Astrocyte (in vitro differentiated cells and primary cell): ENCODE measurements around the gene CDKAL1. TPM values are rescaled to one million over a fixed set of nuclear protein-coding genes. Genes with fewer than 3 reads are reported as not detected.

Source experiments
- DNase-seq: peaks from one replicate; pipeline ENCODE4 v3.0.0-alpha.2; 2010; ENCODE audit warnings: low read depth
- FAIRE-seq: peaks from 2 replicates; lab custom pipeline; 2011; peaks lifted over from hg19 to GRCh38; lab: Jason Lieb, UNC
- H2AFZ ChIP-seq: 2 replicates; pipeline ENCODE4 v1.6.0; 2012; ENCODE audit warnings: low read depth, low read length, inconsistent platforms
- H3K27ac ChIP-seq: 2 replicates; pipeline ENCODE4 v1.5.1; 2011; ENCODE audit warnings: low read depth, low read length, inconsistent platforms
- H3K27me3 ChIP-seq: 2 replicates; pipeline ENCODE4 v1.6.0; 2011; ENCODE audit warnings: low read length, inconsistent platforms; ENCODE audit not compliant: insufficient read depth
- H3K36me3 ChIP-seq: 2 replicates; pipeline ENCODE4 v1.5.1; 2011; ENCODE audit warnings: low read length, inconsistent platforms; ENCODE audit not compliant: insufficient read depth
- H3K4me1 ChIP-seq: 2 replicates; pipeline ENCODE4 v1.5.1; 2011; ENCODE audit warnings: low read length, inconsistent platforms; ENCODE audit not compliant: insufficient read depth
- H3K4me2 ChIP-seq: 2 replicates; pipeline ENCODE4 v1.6.0; 2012; ENCODE audit warnings: low read length, inconsistent platforms
- H3K4me3 ChIP-seq: 2 replicates; pipeline ENCODE4 v1.5.1; 2011; ENCODE audit warnings: low read depth, mild to moderate bottlenecking, low read length, inconsistent platforms; ENCODE audit not compliant: insufficient read depth
- H3K79me2 ChIP-seq: 2 replicates; pipeline ENCODE4 v1.6.0; 2012; ENCODE audit warnings: mild to moderate bottlenecking, low read length, inconsistent platforms; ENCODE audit not compliant: insufficient read depth
- H3K9ac ChIP-seq: 2 replicates; pipeline ENCODE4 v1.6.0; 2012; ENCODE audit warnings: mild to moderate bottlenecking, low read length, inconsistent platforms
- H3K9me3 ChIP-seq: 2 replicates; pipeline ENCODE4 v1.5.1; 2012; ENCODE audit warnings: low read depth, mild to moderate bottlenecking, low read length, inconsistent platforms; ENCODE audit not compliant: insufficient read depth
- H4K20me1 ChIP-seq: 2 replicates; pipeline ENCODE4 v1.6.0; 2012; ENCODE audit warnings: low read length, inconsistent platforms; ENCODE audit not compliant: insufficient read depth
- H3K27ac Mint-ChIP-seq: one replicate; pipeline ENCODE4 v1.8.0; 2021; ENCODE audit warnings: mild to moderate bottlenecking, mixed read lengths; ENCODE audit not compliant: unreplicated experiment
- H3K27me3 Mint-ChIP-seq: one replicate; pipeline ENCODE4 v1.8.0; 2021; ENCODE audit warnings: low read depth, mixed read lengths; ENCODE audit not compliant: unreplicated experiment
- H3K36me3 Mint-ChIP-seq: one replicate; pipeline ENCODE4 v1.8.0; 2021; ENCODE audit warnings: low read depth, mixed read lengths; ENCODE audit not compliant: unreplicated experiment
- H3K4me1 Mint-ChIP-seq: one replicate; pipeline ENCODE4 v1.8.0; 2021; ENCODE audit warnings: low read depth, mixed read lengths; ENCODE audit not compliant: unreplicated experiment
- H3K4me3 Mint-ChIP-seq: one replicate; pipeline ENCODE4 v1.8.0; 2021; ENCODE audit warnings: mild to moderate bottlenecking, moderate library complexity, mixed read lengths; ENCODE audit not compliant: unreplicated experiment
- H3K9me3 Mint-ChIP-seq: one replicate; pipeline ENCODE4 v1.8.0; 2021; ENCODE audit warnings: mild to moderate bottlenecking, mixed read lengths; ENCODE audit not compliant: unreplicated experiment
- CTCF ChIP-seq: IDR thresholded peaks from 2 replicates; pipeline ENCODE4 v1.5.1; 2011; ENCODE audit warnings: low read depth, mild to moderate bottlenecking, inconsistent platforms, low read length, moderate library complexity; ENCODE audit not compliant: insufficient read depth
- EZH2 ChIP-seq: IDR thresholded peaks from 2 replicates; pipeline ENCODE4 v1.6.1; 2012; ENCODE audit warnings: mild to moderate bottlenecking, low read length, inconsistent platforms; ENCODE audit not compliant: insufficient read depth
- total RNA-seq: library from RNA; stranded (reverse); gene quantifications from 2 replicates; pipeline ENCODE4 v1.2.1, GENCODE V29; 2021

Gene CDKAL1
- total RNA-seq, 1 donor from 2014 or later: 13.7 TPM

GRCh38 chr6:20487669-20488375 is 46.4 kb upstream of the CDKAL1 start:
- no peak for FAIRE-seq
- no peaks in the 10 kb centered on the region for H3K4me1 ChIP-seq
- H3K27ac Mint-ChIP-seq: no peak overlapping the region
- H3K4me1 Mint-ChIP-seq: peaks cover 14% of the 10 kb centered on the region
- no peaks in the 10 kb centered on the region for H3K27me3 Mint-ChIP-seq
- H3K27ac ChIP-seq: no peak overlapping the region
- DNase-seq: peak; percentile 85
- peaks cover 55% of the 10 kb centered on the region for H3K36me3 ChIP-seq
- peaks cover 30% of the 10 kb centered on the region for H4K20me1 ChIP-seq
- H3K4me2 ChIP-seq: no peak overlapping the region
- TF ChIP-seq EZH2: no peak
- TF ChIP-seq CTCF: no peak
- H3K9ac ChIP-seq: no peak overlapping the region
- H3K36me3 Mint-ChIP-seq: peaks cover 30% of the 10 kb centered on the region
- H3K9me3 ChIP-seq: no peaks in the 10 kb centered on the region
- no peaks in the 10 kb centered on the region for H3K27me3 ChIP-seq
- no peak overlapping the region for H2AFZ ChIP-seq
- H3K4me3 Mint-ChIP-seq: no peak overlapping the region
- peaks cover 6% of the 10 kb centered on the region for H3K79me2 ChIP-seq
- H3K9me3 Mint-ChIP-seq: no peaks in the 10 kb centered on the region
- H3K4me3 ChIP-seq: no peak overlapping the region

GRCh38 chr6:20490591-20490990 is 43.7 kb upstream of the CDKAL1 start:
- H3K27ac Mint-ChIP-seq: no peak overlapping the region
- H4K20me1 ChIP-seq: peaks cover 21% of the 10 kb centered on the region
- FAIRE-seq: no peak

More at GRCh38 chr6:20490591-20490990, 43.7 kb upstream of the CDKAL1 start:
- H3K9ac ChIP-seq: no peak overlapping the region
- H3K4me1 ChIP-seq: no peaks in the 10 kb centered on the region
- H3K27ac ChIP-seq: no peak overlapping the region
- H2AFZ ChIP-seq: no peak overlapping the region
- Mint-ChIP-seq H3K4me3 (no peak overlapping the region), H3K9me3 (no peaks in the 10 kb centered on the region), H3K36me3 (peaks cover 22% of the 10 kb centered on the region), H3K4me1 (peaks cover 14% of the 10 kb centered on the region), H3K27me3 (no peaks in the 10 kb centered on the region)
- H3K9me3 ChIP-seq: no peaks in the 10 kb centered on the region
- H3K36me3 ChIP-seq: peaks cover 44% of the 10 kb centered on the region
- no peaks in the 10 kb centered on the region for H3K27me3 ChIP-seq
- DNase-seq: no peak
- H3K4me3 ChIP-seq: no peak overlapping the region
- no peak overlapping the region for H3K4me2 ChIP-seq
- TF ChIP-seq EZH2: no peak
- no peak for TF ChIP-seq CTCF
- H3K79me2 ChIP-seq: peaks cover 7% of the 10 kb centered on the region
